Muscle layer of duodenum (tissue), 2 donors: Measurements from ENCODE around the gene SMC2.

Experiments used
- H3K27ac ChIP-seq: one replicate; pipeline ENCODE4 v1.7.0; 2013; ENCODE audit warnings: mild to moderate bottlenecking, low read length
- H3K27me3 ChIP-seq: one replicate; pipeline ENCODE4 v1.7.0; 2013; ENCODE audit warnings: low read depth, mild to moderate bottlenecking, control low read depth, low read length
- H3K36me3 ChIP-seq, 2 donors: one replicate each; pipeline ENCODE4 v1.7.0; 2013; ENCODE audit warnings: low read length in 2 of 2, control low read depth in 1 of 2, mild to moderate bottlenecking in 1 of 2; ENCODE audit not compliant: insufficient read depth in 2 of 2, control insufficient read depth in 1 of 2
- H3K4me1 ChIP-seq, 2 donors: one replicate each; pipeline ENCODE4 v1.7.0; 2013; ENCODE audit warnings: low read length in 2 of 2, mild to moderate bottlenecking in 2 of 2, control low read depth in 1 of 2, moderate library complexity in 1 of 2; ENCODE audit not compliant: insufficient read depth in 2 of 2, control insufficient read depth in 1 of 2
- H3K4me3 ChIP-seq, 2 donors: one replicate each; pipeline ENCODE4 v1.7.0; 2013; ENCODE audit warnings: low read length in 2 of 2, low read depth in 1 of 2, mild to moderate bottlenecking in 1 of 2
- H3K9me3 ChIP-seq, 2 donors: one replicate each; pipeline ENCODE4 v1.7.0; 2013; ENCODE audit warnings: low read length in 2 of 2, control low read depth in 1 of 2, mild to moderate bottlenecking in 1 of 2; ENCODE audit not compliant: control insufficient read depth in 1 of 2
- donor health status: healthy.

The SMC2 gene

GRCh38 chr9:104177676-104178075 is 83.6 kb downstream of the SMC2 start:
- Histone ChIP-seq H3K27ac (no peak overlapping the region), H3K9me3 (no peaks in the 10 kb centered on the region), H3K27me3 (no peaks in the 10 kb centered on the region), H3K36me3 (no peaks in the 10 kb centered on the region), H3K4me3 (no peak overlapping the region), H3K4me1 (no peaks in the 10 kb centered on the region)
